HEK293 (cell line): ENCODE data around the gene TRPM5.

ENCODE experiments used
- CTCF ChIA-PET: fragments of 350-600 bp; formaldehyde crosslinking; extraction: SDS; loops from one replicate; lab custom pipeline; 2021; ENCODE audit warnings: antibody characterized with exemption; lab: Yijun Ruan, JAX
- POLR2A ChIA-PET: fragments of 300-600 bp; formaldehyde crosslinking; extraction: SDS; loops from one replicate; lab custom pipeline; 2020; ENCODE audit warnings: antibody characterized with exemption, inconsistent platforms; lab: Yijun Ruan, JAX
- H3K27ac ChIP-seq: fragments of 200-500 bp; sonication (Bioruptor generic); 2 replicates; pipeline ENCODE4 v1.5.1; 2014; ENCODE audit warnings: low read depth, low read length, control low read depth, inconsistent platforms; ENCODE audit errors: extremely low read depth
- H3K36me3 ChIP-seq, 2 experiments: fragments of 200-500 bp in 1 of 2; sonication (Bioruptor generic) in 1 of 2; 1 replicate in 1 of 2; 2 replicates in 1 of 2; pipeline ENCODE4 v1.5.1; 2014 to 2017; ENCODE audit warnings: inconsistent platforms in 2 of 2, low read length in 2 of 2; ENCODE audit not compliant: control insufficient read depth in 2 of 2, insufficient read depth in 1 of 2
- H3K4me1 ChIP-seq: fragments of 200-500 bp; sonication (Bioruptor generic); 2 replicates; pipeline ENCODE4 v1.5.1; 2014; ENCODE audit warnings: mild to moderate bottlenecking, low read length, inconsistent platforms; ENCODE audit not compliant: control insufficient read depth, insufficient read depth
- H3K4me3 ChIP-seq: 2 replicates; pipeline ENCODE4 v1.5.1; 2011; ENCODE audit warnings: low read depth, mild to moderate bottlenecking, control low read depth, low read length, moderate library complexity
- H3K9me3 ChIP-seq: fragments of 200-500 bp; sonication (Bioruptor generic); 2 replicates; pipeline ENCODE4 v1.5.1; 2014; ENCODE audit warnings: low read depth, low read length, inconsistent platforms; ENCODE audit not compliant: control insufficient read depth, insufficient read depth
- FEZF1 ChIP-seq: fragments of 450-650 bp; formaldehyde crosslinking; IDR thresholded peaks from 2 replicates; pipeline ENCODE4 v1.5.1; 2016; ENCODE audit warnings: missing biosample characterization, missing genetic modification characterization
- GLIS1 ChIP-seq: fragments of 450-650 bp; formaldehyde crosslinking; IDR thresholded peaks from 2 replicates; pipeline ENCODE4 v1.5.1; 2016; ENCODE audit warnings: missing biosample characterization, missing genetic modification characterization
- GLIS2 ChIP-seq: fragments of 450-650 bp; formaldehyde crosslinking; IDR thresholded peaks from 2 replicates; pipeline ENCODE4 v1.5.1; 2016; ENCODE audit warnings: missing biosample characterization, missing genetic modification characterization
- HIC1 ChIP-seq: fragments of 450-650 bp; formaldehyde crosslinking; IDR thresholded peaks from 2 replicates; pipeline ENCODE4 v1.5.1; 2016; ENCODE audit warnings: missing biosample characterization, missing genetic modification characterization
- HOXC10 ChIP-seq: sonication (generic); formaldehyde crosslinking; IDR thresholded peaks from 2 replicates; pipeline ENCODE4 v1.8.1; 2023; ENCODE audit warnings: mild to moderate bottlenecking, missing genetic modification reagents
- SP3 ChIP-seq: fragments of 450-650 bp; formaldehyde crosslinking; IDR thresholded peaks from 2 replicates; pipeline ENCODE4 v1.5.1; 2016; ENCODE audit warnings: missing biosample characterization, missing genetic modification characterization
- ZBTB17 ChIP-seq: fragments of 450-650 bp; formaldehyde crosslinking; IDR thresholded peaks from 2 replicates; pipeline ENCODE4 v1.5.1; 2016; ENCODE audit warnings: missing biosample characterization, missing genetic modification characterization
- ZBTB49 ChIP-seq: fragments of 450-650 bp; formaldehyde crosslinking; IDR thresholded peaks from 2 replicates; pipeline ENCODE4 v1.5.1; 2016; ENCODE audit warnings: missing biosample characterization, missing genetic modification characterization, low read depth
- ZBTB6 ChIP-seq: fragments of 450-650 bp; formaldehyde crosslinking; IDR thresholded peaks from 2 replicates; pipeline ENCODE4 v1.5.1; 2017; ENCODE audit warnings: missing biosample characterization, missing genetic modification characterization
- ZNF423 ChIP-seq: fragments of 450-650 bp; formaldehyde crosslinking; IDR thresholded peaks from 2 replicates; pipeline ENCODE4 v1.5.1; 2016; ENCODE audit warnings: missing biosample characterization, missing genetic modification characterization
- ZNF473 ChIP-seq: fragments of 450-650 bp; formaldehyde crosslinking; IDR thresholded peaks from 2 replicates; pipeline ENCODE4 v1.5.1; 2017; ENCODE audit warnings: missing biosample characterization, missing genetic modification characterization
- ZNF660 ChIP-seq: fragments of 450-650 bp; IDR thresholded peaks from 2 replicates; pipeline ENCODE4 v1.5.1; 2018; ENCODE audit warnings: missing biosample characterization, mild to moderate bottlenecking, missing genetic modification characterization
- ZNF747 ChIP-seq: fragments of 450-650 bp; formaldehyde crosslinking; IDR thresholded peaks from 2 replicates; pipeline ENCODE4 v1.5.1; 2016; ENCODE audit warnings: missing biosample characterization, missing genetic modification characterization
- TF ChIP-seq, protein P1 (sequence below): fragments of 450-650 bp; formaldehyde crosslinking; IDR thresholded peaks from 2 replicates; pipeline ENCODE4 v1.5.1; 2017; ENCODE audit warnings: missing biosample characterization, mild to moderate bottlenecking, missing genetic modification characterization, moderate library complexity
- TF ChIP-seq, protein P2 (sequence below): fragments of 450-650 bp; formaldehyde crosslinking; IDR thresholded peaks from 2 replicates; pipeline ENCODE4 v1.5.1; 2017; ENCODE audit warnings: missing biosample characterization, missing genetic modification characterization

Gene TRPM5

DNA sequence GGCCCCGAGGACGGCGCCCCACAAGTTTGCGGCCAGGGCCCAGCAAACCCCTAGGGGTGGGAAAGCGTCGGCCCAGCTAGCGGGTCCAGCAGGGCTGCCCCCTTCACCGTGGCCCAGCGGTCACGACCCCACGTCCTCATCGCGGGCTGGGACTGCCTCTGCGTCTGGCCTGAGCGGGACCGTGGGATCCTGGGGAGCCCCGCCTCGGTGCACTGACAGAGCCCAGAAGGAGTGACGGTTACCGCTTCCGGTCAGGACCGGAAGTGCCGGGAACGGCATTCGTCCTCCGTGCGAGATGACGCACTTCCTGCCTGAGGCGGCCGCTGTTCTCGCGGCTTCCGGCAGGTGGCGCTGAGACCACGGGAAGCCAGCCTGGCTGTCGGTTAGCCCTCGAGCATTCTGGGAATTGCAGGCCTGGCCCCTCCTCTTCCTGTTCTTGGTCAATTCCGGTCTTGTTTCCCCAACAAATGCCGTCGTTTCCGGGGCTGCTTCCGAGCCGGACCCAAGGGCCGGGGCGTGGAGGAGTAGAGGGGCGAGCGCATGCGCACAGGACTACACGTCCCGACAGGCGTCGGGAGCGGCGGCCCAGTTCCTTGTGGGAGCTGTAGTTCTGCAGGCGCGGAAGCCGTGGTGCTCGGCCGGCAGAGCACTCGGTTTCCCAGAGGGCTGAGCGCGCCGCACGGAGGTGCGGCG is 44.1 kb downstream of the TRPM5 start, which contains the start of gene TSSC4 (continued):
- TF ChIP-seq ZBTB49 (no peak), ZNF660 (tag by site-specific recombination) (peak; percentile 68; the same call in 1 of the 2 replicates), SP3 (tag by site-specific recombination) (peak; percentile 94), ZNF747 (no peak), FEZF1 (no peak), ZNF473 (no peak)

- ChIA-PET CTCF (interaction anchor here (0.7 to 4.2 kb wide), 8 partner anchors 12 to 504 kb away, joined by 3 to 29 read pairs (median 3); partner anchors contain the start of gene CD81), POLR2A (interaction anchor here (1.1 to 3.3 kb wide), 4 partner anchors 9 to 88 kb away, joined by 3 to 64 read pairs (median 8); partner anchors contain the start of gene CD81)
- peaks cover 0 to 65% of the 10 kb centered on the region in 2 experiments; a peak in 1 of 3 replicates for H3K36me3 ChIP-seq
- TF ChIP-seq ZNF423 (tag by site-specific recombination) (peak; percentile 45; the same call in 1 of the 2 replicates), HIC1 (0 out of 2 replicates have a peak, but pooled peaks have one; percentile 25), GLIS2 (tag by site-specific recombination) (peak; percentile 82), GLIS1 (peak; percentile 46), ZBTB6 (no peak), HOXC10 (CRISPR knock-in tag) (0 out of 2 replicates have a peak, but pooled peaks have one; percentile 20), ZBTB17 (no peak)
- TF ChIP-seq, protein P1, sequence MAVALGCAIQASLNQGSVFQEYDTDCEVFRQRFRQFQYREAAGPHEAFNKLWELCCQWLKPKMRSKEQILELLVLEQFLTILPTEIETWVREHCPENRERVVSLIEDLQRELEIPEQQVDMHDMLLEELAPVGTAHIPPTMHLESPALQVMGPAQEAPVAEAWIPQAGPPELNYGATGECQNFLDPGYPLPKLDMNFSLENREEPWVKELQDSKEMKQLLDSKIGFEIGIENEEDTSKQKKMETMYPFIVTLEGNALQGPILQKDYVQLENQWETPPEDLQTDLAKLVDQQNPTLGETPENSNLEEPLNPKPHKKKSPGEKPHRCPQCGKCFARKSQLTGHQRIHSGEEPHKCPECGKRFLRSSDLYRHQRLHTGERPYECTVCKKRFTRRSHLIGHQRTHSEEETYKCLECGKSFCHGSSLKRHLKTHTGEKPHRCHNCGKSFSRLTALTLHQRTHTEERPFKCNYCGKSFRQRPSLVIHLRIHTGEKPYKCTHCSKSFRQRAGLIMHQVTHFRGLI: peak; percentile 45; the same call in 1 of the 2 replicates
- TF ChIP-seq, protein P2, sequence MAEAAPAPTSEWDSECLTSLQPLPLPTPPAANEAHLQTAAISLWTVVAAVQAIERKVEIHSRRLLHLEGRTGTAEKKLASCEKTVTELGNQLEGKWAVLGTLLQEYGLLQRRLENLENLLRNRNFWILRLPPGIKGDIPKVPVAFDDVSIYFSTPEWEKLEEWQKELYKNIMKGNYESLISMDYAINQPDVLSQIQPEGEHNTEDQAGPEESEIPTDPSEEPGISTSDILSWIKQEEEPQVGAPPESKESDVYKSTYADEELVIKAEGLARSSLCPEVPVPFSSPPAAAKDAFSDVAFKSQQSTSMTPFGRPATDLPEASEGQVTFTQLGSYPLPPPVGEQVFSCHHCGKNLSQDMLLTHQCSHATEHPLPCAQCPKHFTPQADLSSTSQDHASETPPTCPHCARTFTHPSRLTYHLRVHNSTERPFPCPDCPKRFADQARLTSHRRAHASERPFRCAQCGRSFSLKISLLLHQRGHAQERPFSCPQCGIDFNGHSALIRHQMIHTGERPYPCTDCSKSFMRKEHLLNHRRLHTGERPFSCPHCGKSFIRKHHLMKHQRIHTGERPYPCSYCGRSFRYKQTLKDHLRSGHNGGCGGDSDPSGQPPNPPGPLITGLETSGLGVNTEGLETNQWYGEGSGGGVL (tag by site-specific recombination): 0 out of 2 replicates have a peak, but pooled peaks have one; percentile 25
- peak overlapping the region; percentile 53 for H3K27ac ChIP-seq
- H3K9me3 ChIP-seq: no peaks in the 10 kb centered on the region
- H3K4me3 ChIP-seq: peak overlapping the region; percentile 76
- H3K4me1 ChIP-seq: no peaks in the 10 kb centered on the region
Measured at GRCh38 chr11:2399488-2400068, 44.7 kb downstream of the TRPM5 start.
